ENCODE data around the gene TPMT. TPM values are rescaled to one million over a fixed set of nuclear protein-coding genes. Genes with fewer than 3 reads are reported as not detected.
"Not testable (repeated sequence)": the region's sequence is repeated elsewhere in the genome, so short reads cannot be mapped to it uniquely, and the experiment has no call there.

The TPMT gene
- total RNA-seq, 1 donor from 2014 or later, result 2.1 TPM

DNA sequence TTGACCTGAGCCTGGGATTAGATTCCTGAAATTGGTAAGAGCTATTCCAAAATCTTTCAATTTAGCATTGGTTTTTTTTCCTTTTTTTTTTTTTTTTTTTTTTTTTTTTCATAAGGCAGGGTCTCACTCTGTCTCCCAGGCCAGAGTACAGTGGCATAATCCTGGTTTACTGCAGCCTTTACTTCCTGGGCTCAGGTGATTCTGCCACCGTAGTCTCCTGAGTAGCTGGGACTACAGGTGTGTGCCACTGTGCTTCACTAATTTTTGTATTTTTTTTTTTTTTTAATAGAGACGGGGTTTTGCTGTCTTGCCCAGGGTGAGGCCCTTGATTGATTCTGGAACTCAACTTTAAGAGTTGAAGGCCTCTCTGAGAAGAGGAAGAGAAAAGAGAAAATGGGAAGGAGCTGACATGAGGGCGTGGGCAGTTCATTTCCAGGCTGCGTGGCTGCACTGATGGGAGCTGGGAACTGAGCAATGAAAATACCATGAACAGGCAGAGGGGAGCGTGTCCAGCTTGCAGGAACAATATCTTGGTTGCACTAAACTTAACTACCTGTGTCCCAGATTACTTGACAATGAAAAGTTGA lies 25.0 kb upstream of the TPMT start:
- Histone ChIP-seq H3K4me1 (ENCODE audit: control insufficient read depth in 3 of 3, insufficient read depth in 3 of 3, low read length in 3 of 3) (no peaks in the 10 kb centered on the region), H3K4me3 (ENCODE audit: low read length in 3 of 3) (no peak overlapping the region), H3K27me3 (ENCODE audit: control insufficient read depth in 3 of 3, insufficient read depth in 3 of 3, low read length in 3 of 3) (no peaks in the 10 kb centered on the region), H3K27ac (ENCODE audit: low read depth, low read length) (no peak overlapping the region), H3K9ac (ENCODE audit: low read depth in 1 of 3, low read length in 3 of 3) (no peak overlapping the region), H3K36me3 (ENCODE audit: control insufficient read depth in 3 of 3, insufficient read depth in 3 of 3, low read length in 3 of 3) (peaks cover 0 to 2% (median 0%) of the 10 kb centered on the region in 3 donors), H3K9me3 (ENCODE audit: control insufficient read depth in 3 of 3, low read length in 3 of 3) (no peaks in the 10 kb centered on the region)

DNA sequence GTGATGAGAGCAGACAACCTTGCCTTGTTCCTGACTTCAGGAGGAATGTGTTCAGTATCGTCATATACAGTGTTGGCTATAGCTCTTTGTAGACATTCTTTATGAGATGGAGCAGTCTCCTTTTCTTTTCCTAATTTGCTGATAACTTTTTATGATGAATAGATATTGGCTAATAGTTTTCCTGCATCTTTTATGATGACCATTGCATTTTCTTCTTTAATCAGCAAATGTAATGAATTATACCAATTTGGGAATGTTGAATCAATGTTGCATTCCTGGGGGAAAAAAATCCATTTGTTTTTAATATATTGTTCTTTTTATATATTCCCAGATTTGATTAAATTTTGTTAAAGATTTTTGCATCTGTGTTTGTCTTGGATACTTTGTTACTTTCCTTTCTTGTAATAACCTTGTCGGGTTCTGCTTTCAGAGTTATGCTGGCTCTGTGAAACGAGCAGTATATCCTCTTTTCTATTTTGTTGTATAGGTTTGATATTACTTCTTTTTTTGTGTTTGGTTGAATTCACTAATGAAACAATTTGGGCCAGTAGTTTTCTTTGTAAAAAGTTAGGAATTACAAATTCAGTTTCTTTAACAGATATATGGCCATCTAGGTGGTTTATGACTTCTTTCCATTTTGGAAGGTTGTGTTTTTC lies 24.2 kb upstream of the TPMT start:
- Histone ChIP-seq H3K27me3 (ENCODE audit: control insufficient read depth in 3 of 3, insufficient read depth in 3 of 3, low read length in 3 of 3) (no peaks in the 10 kb centered on the region), H3K9ac (ENCODE audit: low read depth in 1 of 3, low read length in 3 of 3) (no peak overlapping the region), H3K4me1 (ENCODE audit: control insufficient read depth in 3 of 3, insufficient read depth in 3 of 3, low read length in 3 of 3) (no peaks in the 10 kb centered on the region), H3K27ac (ENCODE audit: low read depth, low read length) (no peak overlapping the region), H3K9me3 (ENCODE audit: control insufficient read depth in 3 of 3, low read length in 3 of 3) (no peaks in the 10 kb centered on the region), H3K4me3 (ENCODE audit: low read length in 3 of 3) (no peak overlapping the region), H3K36me3 (ENCODE audit: control insufficient read depth in 3 of 3, insufficient read depth in 3 of 3, low read length in 3 of 3) (peaks cover 0 to 4% (median 2%) of the 10 kb centered on the region in 3 donors)

DNA sequence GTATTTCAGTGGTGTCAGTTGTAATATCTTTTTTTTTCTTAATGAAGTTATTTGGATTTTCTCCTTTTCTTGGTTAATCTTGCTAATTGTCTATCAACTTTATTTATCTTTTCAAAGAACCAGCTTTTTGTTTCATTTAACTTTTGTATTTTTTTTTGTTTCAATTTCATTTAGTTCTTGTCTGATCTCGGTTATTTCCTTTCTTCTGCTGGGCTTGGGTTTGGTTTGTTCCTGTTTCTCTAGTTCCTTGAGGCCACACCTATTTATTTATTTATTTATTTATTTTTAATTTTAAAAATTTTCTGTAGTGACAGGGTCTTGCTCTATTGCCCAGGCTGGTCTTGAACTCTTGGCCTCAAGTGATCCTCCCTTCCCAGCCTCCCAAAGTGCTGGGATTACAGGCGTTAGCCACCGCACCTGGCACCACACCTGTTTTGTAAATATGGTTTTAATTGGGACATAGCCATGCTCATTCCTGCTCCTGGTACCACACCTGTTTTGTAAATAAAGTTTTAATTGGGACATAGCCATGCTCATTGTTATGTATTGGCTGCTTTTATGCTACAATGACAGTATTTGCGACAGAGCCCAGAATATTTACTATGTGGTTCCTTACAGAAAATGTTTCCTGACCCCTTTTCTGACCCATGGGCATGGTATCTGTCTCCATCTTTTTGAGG lies 22.5 kb upstream of the TPMT start:
- Histone ChIP-seq H3K36me3 (ENCODE audit: control insufficient read depth in 3 of 3, insufficient read depth in 3 of 3, low read length in 3 of 3) (peaks cover 0 to 4% (median 2%) of the 10 kb centered on the region in 3 donors), H3K4me3 (ENCODE audit: low read length in 3 of 3) (no peak overlapping the region), H3K4me1 (ENCODE audit: control insufficient read depth in 3 of 3, insufficient read depth in 3 of 3, low read length in 3 of 3) (no peaks in the 10 kb centered on the region), H3K9me3 (ENCODE audit: control insufficient read depth in 3 of 3, low read length in 3 of 3) (no peaks in the 10 kb centered on the region), H3K27ac (ENCODE audit: low read depth, low read length) (no peak overlapping the region), H3K27me3 (ENCODE audit: control insufficient read depth in 3 of 3, insufficient read depth in 3 of 3, low read length in 3 of 3) (no peaks in the 10 kb centered on the region), H3K9ac (ENCODE audit: low read depth in 1 of 3, low read length in 3 of 3) (no peak overlapping the region)

DNA sequence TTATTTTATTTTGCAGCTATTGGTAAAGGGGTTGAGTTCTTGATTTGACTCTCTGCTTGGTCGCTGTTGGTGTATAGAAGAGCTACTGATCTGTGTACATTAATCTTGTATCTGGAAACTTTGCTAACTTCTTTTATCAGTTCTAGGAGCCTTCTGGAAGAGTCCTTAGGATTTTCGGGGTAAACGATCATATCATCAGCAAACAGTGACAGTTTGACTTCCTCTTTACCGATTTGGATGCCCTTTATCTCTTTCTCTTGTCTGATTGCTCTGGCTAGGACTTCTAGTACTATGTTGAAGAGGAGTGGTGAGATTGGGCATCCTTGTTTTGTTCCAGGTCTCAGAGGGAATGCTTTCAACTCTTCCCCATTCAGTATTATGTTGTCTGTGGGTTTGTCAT lies 21.3 kb upstream of the TPMT start:
- not testable (repeated sequence) for H3K9ac ChIP-seq (ENCODE audit: low read depth in 1 of 3, low read length in 3 of 3); H3K27me3 ChIP-seq (ENCODE audit: control insufficient read depth in 3 of 3, insufficient read depth in 3 of 3, low read length in 3 of 3); H3K9me3 ChIP-seq (ENCODE audit: control insufficient read depth in 3 of 3, low read length in 3 of 3); H3K4me1 ChIP-seq (ENCODE audit: control insufficient read depth in 3 of 3, insufficient read depth in 3 of 3, low read length in 3 of 3); H3K36me3 ChIP-seq (ENCODE audit: control insufficient read depth in 3 of 3, insufficient read depth in 3 of 3, low read length in 3 of 3); H3K4me3 ChIP-seq (ENCODE audit: low read length in 3 of 3); H3K27ac ChIP-seq (ENCODE audit: low read depth, low read length)

DNA sequence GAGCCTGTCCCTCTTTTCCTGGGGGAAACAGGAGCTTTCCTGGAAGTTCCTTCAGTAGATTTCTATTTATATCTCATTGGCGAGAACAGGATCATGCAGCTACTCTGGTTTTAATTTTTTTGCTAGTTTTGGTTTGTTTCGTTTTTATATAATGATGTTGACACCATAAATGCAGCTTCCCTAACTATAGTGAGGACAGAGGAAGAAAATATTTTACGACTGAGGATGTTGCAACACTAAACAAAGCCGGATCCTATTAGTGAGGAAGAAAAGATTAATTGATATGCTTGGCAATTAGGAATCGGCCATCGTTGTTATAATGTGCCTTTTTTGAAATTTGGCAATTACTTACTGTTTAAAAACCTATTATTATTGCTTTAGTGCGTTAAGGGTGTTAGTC lies 17.0 kb upstream of the TPMT start:
- Histone ChIP-seq H3K36me3 (ENCODE audit: control insufficient read depth in 3 of 3, insufficient read depth in 3 of 3, low read length in 3 of 3) (peaks cover 11 to 26% (median 21%) of the 10 kb centered on the region in 3 donors), H3K9me3 (ENCODE audit: control insufficient read depth in 3 of 3, low read length in 3 of 3) (peaks cover 0 to 6% (median 0%) of the 10 kb centered on the region in 3 donors), H3K4me3 (ENCODE audit: low read length in 3 of 3) (no peak overlapping the region), H3K27me3 (ENCODE audit: control insufficient read depth in 3 of 3, insufficient read depth in 3 of 3, low read length in 3 of 3) (no peaks in the 10 kb centered on the region), H3K27ac (ENCODE audit: low read depth, low read length) (no peak overlapping the region), H3K4me1 (ENCODE audit: control insufficient read depth in 3 of 3, insufficient read depth in 3 of 3, low read length in 3 of 3) (no peaks in the 10 kb centered on the region), H3K9ac (ENCODE audit: low read depth in 1 of 3, low read length in 3 of 3) (no peak overlapping the region)

DNA sequence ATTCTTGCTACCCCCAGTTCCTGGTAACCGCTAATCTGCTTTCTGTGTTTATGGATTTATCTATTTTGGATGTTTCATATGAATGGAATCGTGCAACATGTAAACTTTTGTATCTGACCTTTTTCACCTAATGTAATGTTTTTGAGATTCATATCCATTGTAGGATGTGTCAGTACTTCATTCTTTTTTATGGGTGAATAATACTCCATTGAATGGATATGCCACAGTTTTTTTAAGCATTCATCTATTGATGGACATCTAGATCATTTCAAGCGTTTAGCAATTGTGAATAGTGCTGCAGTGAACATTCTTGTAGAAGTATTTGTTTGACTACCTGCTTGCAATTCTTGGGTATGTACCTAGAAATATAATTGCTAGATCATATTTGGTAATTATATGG lies 13.4 kb upstream of the TPMT start:
- Histone ChIP-seq H3K9ac (ENCODE audit: low read depth in 1 of 3, low read length in 3 of 3) (no peak overlapping the region), H3K27me3 (ENCODE audit: control insufficient read depth in 3 of 3, insufficient read depth in 3 of 3, low read length in 3 of 3) (no peaks in the 10 kb centered on the region), H3K4me1 (ENCODE audit: control insufficient read depth in 3 of 3, insufficient read depth in 3 of 3, low read length in 3 of 3) (no peaks in the 10 kb centered on the region), H3K27ac (ENCODE audit: low read depth, low read length) (no peak overlapping the region), H3K36me3 (ENCODE audit: control insufficient read depth in 3 of 3, insufficient read depth in 3 of 3, low read length in 3 of 3) (peaks cover 17 to 33% (median 27%) of the 10 kb centered on the region in 3 donors), H3K4me3 (ENCODE audit: low read length in 3 of 3) (no peak overlapping the region), H3K9me3 (ENCODE audit: control insufficient read depth in 3 of 3, low read length in 3 of 3) (peaks cover 0 to 6% (median 0%) of the 10 kb centered on the region in 3 donors)

DNA sequence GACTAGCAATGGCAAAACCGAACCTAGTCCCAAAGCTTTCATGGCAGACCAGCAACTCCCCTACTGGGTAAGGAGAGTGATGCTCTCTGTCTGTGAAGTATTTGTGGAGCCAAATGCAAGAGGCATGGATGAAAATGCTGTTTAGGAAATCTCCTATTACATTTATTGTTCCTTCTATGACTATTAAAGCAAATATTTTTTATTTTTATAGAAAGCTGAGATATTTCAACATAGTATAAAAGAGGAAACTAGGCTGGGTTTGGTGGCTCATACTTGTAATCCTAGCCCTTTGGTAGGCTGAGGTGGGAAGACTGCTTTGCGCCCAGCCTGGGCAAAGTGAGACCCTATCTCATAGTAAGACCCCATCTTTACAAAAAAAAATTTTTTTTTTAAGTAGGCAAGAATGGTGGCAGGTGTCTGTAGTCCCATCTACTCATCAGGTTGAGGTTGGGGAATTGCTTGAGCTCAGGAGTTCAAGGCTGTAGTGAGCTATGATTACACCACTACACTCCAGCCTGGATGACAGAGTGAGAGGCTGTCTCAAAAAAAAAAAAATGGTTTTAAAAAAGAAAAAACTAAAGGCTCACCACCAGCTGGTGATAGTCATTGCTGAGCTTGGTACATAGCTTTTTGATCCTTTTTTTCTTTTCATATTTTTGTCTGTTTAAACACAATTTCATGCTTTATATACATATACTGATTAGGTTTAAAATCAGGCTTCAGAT lies 11.6 kb upstream of the TPMT start:
- Histone ChIP-seq H3K9me3 (ENCODE audit: control insufficient read depth in 3 of 3, low read length in 3 of 3) (peaks cover 0 to 6% (median 0%) of the 10 kb centered on the region in 3 donors), H3K9ac (ENCODE audit: low read depth in 1 of 3, low read length in 3 of 3) (no peak overlapping the region), H3K4me3 (ENCODE audit: low read length in 3 of 3) (no peak overlapping the region), H3K27me3 (ENCODE audit: control insufficient read depth in 3 of 3, insufficient read depth in 3 of 3, low read length in 3 of 3) (no peaks in the 10 kb centered on the region), H3K27ac (ENCODE audit: low read depth, low read length) (no peak overlapping the region), H3K4me1 (ENCODE audit: control insufficient read depth in 3 of 3, insufficient read depth in 3 of 3, low read length in 3 of 3) (no peaks in the 10 kb centered on the region), H3K36me3 (ENCODE audit: control insufficient read depth in 3 of 3, insufficient read depth in 3 of 3, low read length in 3 of 3) (peaks cover 18 to 44% (median 36%) of the 10 kb centered on the region in 3 donors)

DNA sequence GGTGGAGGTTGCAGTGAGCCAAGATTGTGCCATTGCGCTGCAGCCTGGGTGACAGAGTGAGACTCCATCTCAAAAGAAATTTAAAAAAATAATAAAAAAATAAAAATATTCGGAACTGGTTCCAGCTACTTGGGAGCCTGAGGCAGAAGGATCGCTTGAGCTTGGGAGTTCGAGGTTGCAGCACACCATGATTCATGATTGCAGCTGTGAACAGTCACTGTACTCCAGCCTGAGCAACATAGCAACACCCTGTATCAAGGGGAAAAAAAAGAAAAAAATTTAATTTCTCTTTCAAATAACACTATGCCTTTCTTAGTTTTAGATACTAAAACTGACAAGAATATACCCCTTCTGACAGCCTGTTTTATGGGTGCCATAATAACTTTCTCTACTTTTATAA lies 10.9 kb upstream of the TPMT start:
- no peaks in the 10 kb centered on the region for H3K27me3 ChIP-seq (ENCODE audit: control insufficient read depth in 3 of 3, insufficient read depth in 3 of 3, low read length in 3 of 3)
- H3K9ac ChIP-seq (ENCODE audit: low read depth in 1 of 3, low read length in 3 of 3), result no peak overlapping the region
- peaks cover 0 to 6% (median 0%) of the 10 kb centered on the region in 3 donors for H3K9me3 ChIP-seq (ENCODE audit: control insufficient read depth in 3 of 3, low read length in 3 of 3)
- H3K4me3 ChIP-seq (ENCODE audit: low read length in 3 of 3), result no peak overlapping the region
- H3K36me3 ChIP-seq (ENCODE audit: control insufficient read depth in 3 of 3, insufficient read depth in 3 of 3, low read length in 3 of 3), result peaks cover 25 to 43% (median 42%) of the 10 kb centered on the region in 3 donors
- H3K27ac ChIP-seq (ENCODE audit: low read depth, low read length), result no peak overlapping the region
- peaks cover 0 to 7% (median 0%) of the 10 kb centered on the region in 3 donors for H3K4me1 ChIP-seq (ENCODE audit: control insufficient read depth in 3 of 3, insufficient read depth in 3 of 3, low read length in 3 of 3)

DNA sequence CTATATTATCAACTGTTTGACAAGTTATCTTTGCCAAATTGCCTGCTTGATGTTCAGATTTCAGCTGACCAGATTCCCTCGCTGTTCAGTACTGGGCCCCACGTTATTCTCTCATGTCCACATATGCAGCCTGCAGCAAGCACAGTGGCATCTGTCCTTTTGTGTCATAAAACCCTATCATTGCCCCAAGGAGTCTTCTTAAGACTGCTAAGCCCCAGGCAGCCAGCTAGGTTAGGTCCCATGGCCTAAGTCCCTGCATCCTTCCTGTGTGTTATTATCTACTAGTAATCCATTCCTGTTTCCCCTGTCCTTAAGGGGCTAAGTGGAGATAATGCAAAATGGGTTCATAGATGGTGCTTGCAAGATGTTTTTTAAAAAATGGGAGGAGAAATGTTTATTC lies 7.5 kb upstream of the TPMT start:
- Histone ChIP-seq H3K4me1 (ENCODE audit: control insufficient read depth in 3 of 3, insufficient read depth in 3 of 3, low read length in 3 of 3) (peaks cover 0 to 7% (median 0%) of the 10 kb centered on the region in 3 donors), H3K4me3 (ENCODE audit: low read length in 3 of 3) (no peak overlapping the region), H3K9me3 (ENCODE audit: control insufficient read depth in 3 of 3, low read length in 3 of 3) (no peaks in the 10 kb centered on the region), H3K9ac (ENCODE audit: low read depth in 1 of 3, low read length in 3 of 3) (no peak overlapping the region), H3K27me3 (ENCODE audit: control insufficient read depth in 3 of 3, insufficient read depth in 3 of 3, low read length in 3 of 3) (no peaks in the 10 kb centered on the region), H3K36me3 (ENCODE audit: control insufficient read depth in 3 of 3, insufficient read depth in 3 of 3, low read length in 3 of 3) (peaks cover 16 to 34% (median 30%) of the 10 kb centered on the region in 3 donors), H3K27ac (ENCODE audit: low read depth, low read length) (no peak overlapping the region)
